Transverse colon (tissue), 4 donors: ENCODE data around the gene PHACTR3. TPM values are rescaled to one million over a fixed set of nuclear protein-coding genes. Genes with fewer than 3 reads are reported as not detected.

Experiments used
- DNase-seq: peaks from one replicate; pipeline ENCODE4 v3.0.0-alpha.2; 2019
- H3K27ac ChIP-seq, 4 donors: fragments of 200-600 bp; sonication (generic); 2 replicates each; pipeline ENCODE4 v1.5.1; 2016 to 2018; ENCODE audit warnings: inconsistent platforms in 4 of 4
- H3K27me3 ChIP-seq: fragments of 200-600 bp; sonication (generic); 2 replicates; pipeline ENCODE4 v1.5.1; 2017; ENCODE audit warnings: inconsistent platforms
- H3K36me3 ChIP-seq, 4 donors: fragments of 200-600 bp; sonication (generic); 2 replicates each; pipeline ENCODE4 v1.5.1; 2017 to 2019; ENCODE audit warnings: inconsistent platforms in 4 of 4
- H3K4me1 ChIP-seq, 4 donors: fragments of 200-600 bp; sonication (generic); 2 replicates each; pipeline ENCODE4 v1.5.1; 2017 to 2020; ENCODE audit warnings: inconsistent platforms in 4 of 4
- H3K4me3 ChIP-seq, 4 donors: fragments of 200-600 bp; sonication (generic); 1 replicate in 1 of 4; 2 replicates in 3 of 4; pipeline versions ENCODE4 v1.5.1 to v1.6.1; 2017 to 2019; ENCODE audit warnings: inconsistent platforms in 4 of 4
- H3K9me3 ChIP-seq, 2 donors: fragments of 200-600 bp; sonication (generic); 2 replicates each; pipeline ENCODE4 v1.5.1; 2017 to 2019; ENCODE audit warnings: inconsistent platforms in 2 of 2
- CTCF ChIP-seq, 5 experiments: fragments of 200-600 bp in 3 of 5; fragments of 450-650 bp in 2 of 5; sonication (generic) in 3 of 5; IDR thresholded peaks; 1 replicate in 2 of 5; 2 replicates in 3 of 5; pipeline ENCODE4 v1.5.1; 2016 to 2017; ENCODE audit warnings: antibody characterized with exemption in 5 of 5, inconsistent platforms in 3 of 5, mild to moderate bottlenecking in 2 of 5, moderate library complexity in 1 of 5
- EP300 ChIP-seq: sonication (generic); formaldehyde crosslinking; IDR thresholded peaks from one replicate; pipeline ENCODE4 v1.6.1; 2017; ENCODE audit warnings: antibody characterized with exemption, low read depth
- POLR2A ChIP-seq: fragments of 450-650 bp; IDR thresholded peaks from one replicate; pipeline ENCODE4 v1.6.1; 2016; ENCODE audit warnings: antibody characterized with exemption, mild to moderate bottlenecking, moderate library complexity
- POLR2AphosphoS5 ChIP-seq, 3 donors: sonication (generic); formaldehyde crosslinking; IDR thresholded peaks; one replicate each; pipeline ENCODE4 v1.6.1; 2016; ENCODE audit warnings: antibody characterized with exemption in 3 of 3
- WGBS, 2 donors: methylation state at CpG; one replicate each; pipeline ENCODE4 v1.1.5; 2018; ENCODE audit warnings: low coverage in 1 of 2; 5-methylcytosine and 5-hydroxymethylcytosine counted together
- in situ Hi-C, 4 donors: fragments of 200-750 bp; cut with MboI; loops; one replicate each; pipeline versions ENCODE4 v1.15.0 to v1.15.1; 2017; ENCODE audit warnings: low sequenced_read_pairs in 3 of 4, low pct_ligation_motif_present in 1 of 4, low pct_unique_long_range_greater_than_20kb in 1 of 4
- intact Hi-C: fragments of 100-400 bp; cut with DNase I; formaldehyde crosslinking; loops from one replicate; pipeline ENCODE4 v1.15.1; 2023; ENCODE audit warnings: low total_unique reads
- small RNA-seq, 4 donors: library from RNA; depleted of rRNA; stranded (forward); fragments of <200 nt; gene quantifications; one replicate each; pipeline ENCODE3, GENCODE V24; 2016
- total RNA-seq, 4 donors: library from RNA; depleted of rRNA; stranded (reverse); fragments of >200 nt; gene quantifications; one replicate each; pipeline ENCODE4 v1.1.0, GENCODE V29; 2016

The PHACTR3 gene
- total RNA-seq, 4 donors from 2014 or later: 1.6 to 7.1 (median 5.6) TPM

DNA sequence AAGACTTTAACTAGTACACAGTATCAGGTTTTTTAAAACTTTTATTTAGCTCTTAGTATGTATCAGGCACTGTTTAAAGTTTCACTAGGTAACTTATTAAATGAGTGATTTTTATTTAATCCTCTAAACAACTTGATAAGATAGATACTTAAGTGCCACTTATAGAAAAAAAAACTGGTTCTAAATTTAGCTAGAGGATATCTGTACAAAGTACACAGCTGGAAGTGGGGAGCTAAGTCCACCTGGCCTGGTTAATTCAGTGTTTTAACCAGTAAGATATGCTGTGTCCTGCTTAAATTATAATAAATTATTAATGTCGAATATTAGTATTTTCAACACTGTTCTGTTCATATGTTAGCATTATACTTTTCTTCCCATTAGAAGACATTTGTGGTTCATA is 291.6 kb downstream of the PHACTR3 start:
- no peak overlapping the region for H3K4me3 ChIP-seq
- H3K27me3 ChIP-seq: no peaks in the 10 kb centered on the region
- 83 to 86% methylated on average over 1 of the region's 1 CpG for WGBS, 2 donors
- H3K9me3 ChIP-seq: no peaks in the 10 kb centered on the region
- H3K4me1 ChIP-seq: no peaks in the 10 kb centered on the region
- intact Hi-C loops: no loop called here
- H3K36me3 ChIP-seq: no peaks in the 10 kb centered on the region
- no peak for DNase-seq
- TF ChIP-seq POLR2AphosphoS5 (IDR thresholded peaks at IDR 0.05): no peak
- TF ChIP-seq EP300: no peak
- no peak for TF ChIP-seq CTCF (IDR thresholded peaks at IDR 0.05)
- TF ChIP-seq POLR2A: no peak
- no peak overlapping the region for H3K27ac ChIP-seq
- in situ Hi-C loops: no loop called here

Small RNAs within 50 kb of the gene (small RNA-seq; reads per million reads assigned to genes)
- gene RNU7-141P: 0 reads per million in 4 donors
